ENCODE results near the gene PRRG2.

The PRRG2 gene

DNA sequence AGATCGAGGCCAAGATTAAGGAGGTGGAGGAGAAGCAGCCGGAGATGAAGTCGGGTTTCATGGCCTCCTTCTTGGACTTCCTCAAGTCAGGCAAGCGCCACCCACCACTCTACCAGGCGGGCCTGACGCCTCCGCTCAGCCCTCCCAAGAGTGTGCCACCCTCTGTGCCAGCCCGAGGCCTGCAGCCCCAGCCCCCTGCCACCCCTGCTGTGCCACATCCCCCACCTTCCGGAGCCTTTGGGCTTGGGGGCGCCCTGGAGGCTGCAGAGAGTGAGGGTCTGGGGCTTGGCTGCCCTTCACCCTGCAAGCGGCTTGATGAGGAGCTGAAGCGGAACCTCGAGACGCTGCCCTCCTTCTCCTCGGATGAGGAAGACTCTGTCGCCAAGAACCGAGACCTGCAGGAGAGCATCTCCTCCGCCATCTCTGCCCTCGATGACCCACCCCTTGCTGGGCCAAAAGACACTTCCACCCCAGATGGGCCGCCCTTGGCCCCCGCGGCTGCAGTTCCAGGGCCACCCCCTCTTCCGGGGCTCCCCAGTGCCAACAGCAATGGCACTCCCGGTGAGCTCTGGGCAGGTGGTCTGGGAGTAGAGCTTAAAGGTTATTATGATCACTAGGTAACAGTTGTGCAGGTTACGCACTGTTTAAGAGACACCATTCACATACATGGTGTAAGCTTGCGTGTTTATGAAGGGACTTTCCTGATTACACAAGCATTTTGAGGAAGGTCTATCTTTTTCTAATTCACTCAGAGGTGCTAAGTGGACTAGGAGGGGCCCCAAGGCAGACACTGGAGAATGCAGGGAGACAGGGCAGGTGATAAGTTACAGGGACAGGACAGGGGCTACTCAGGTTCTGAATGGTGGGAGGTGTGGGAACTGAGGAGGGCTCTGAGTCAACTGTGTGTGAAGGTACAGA lies 18.5 kb downstream of the PRRG2 start:
- TF ChIP-seq Cebpa-rat (IDR thresholded peaks at IDR 0.05): no peak
- peaks cover 43 to 100% (median 84%) of the 10 kb centered on the region in 11 experiments; a peak in 21 of 22 replicates for H4K20me1 ChIP-seq
- H3K36me3 ChIP-seq: peaks cover 90 to 98% (median 95%) of the 10 kb centered on the region in 11 experiments
- no peak overlapping the region for H3K27ac ChIP-seq
- H3K9me3 ChIP-seq (replicated peaks in 1 of 11): no peaks in the 10 kb centered on the region
- no peaks in the 10 kb centered on the region for H3K27me3 ChIP-seq
- H3K4me1 ChIP-seq: no peaks in the 10 kb centered on the region; a peak in 1 of 20 replicates
- H3K9ac ChIP-seq: peak overlapping the region in 2 of 11 experiments; percentile 18 to 23; a peak in 3 of 22 replicates
- no peak overlapping the region for H3K4me3 ChIP-seq
- no peak overlapping the region for H3K4me2 ChIP-seq

DNA sequence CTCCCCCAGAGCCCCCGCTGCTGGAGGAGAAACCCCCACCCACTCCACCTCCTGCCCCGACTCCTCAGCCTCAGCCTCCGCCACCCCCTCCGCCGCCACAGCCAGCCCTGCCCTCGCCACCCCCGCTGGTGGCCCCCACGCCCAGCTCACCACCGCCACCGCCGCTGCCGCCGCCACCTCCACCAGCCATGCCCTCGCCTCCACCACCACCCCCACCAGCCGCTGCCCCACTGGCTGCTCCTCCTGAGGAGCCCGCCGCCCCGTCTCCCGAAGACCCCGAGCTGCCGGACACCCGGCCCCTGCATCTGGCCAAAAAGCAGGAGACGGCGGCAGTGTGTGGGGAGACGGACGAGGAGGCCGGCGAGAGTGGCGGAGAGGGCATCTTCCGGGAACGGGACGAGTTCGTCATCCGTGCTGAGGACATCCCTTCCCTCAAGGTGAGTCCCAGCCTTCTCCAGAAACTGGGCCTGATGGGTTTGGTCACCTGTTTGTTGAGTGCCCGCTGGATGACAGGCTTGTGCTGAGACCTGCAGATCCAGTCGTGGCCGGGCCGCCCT lies 20.4 kb downstream of the PRRG2 start:
- Histone ChIP-seq H3K27me3 (no peaks in the 10 kb centered on the region), H4K20me1 (peaks cover 53 to 100% (median 89%) of the 10 kb centered on the region in 11 experiments; a peak in 21 of 22 replicates), H3K4me3 (no peak overlapping the region), H3K9me3 (replicated peaks in 1 of 11) (no peaks in the 10 kb centered on the region), H3K36me3 (peaks cover 95 to 100% (median 100%) of the 10 kb centered on the region in 11 experiments), H3K4me1 (peaks cover 0 to 11% (median 0%) of the 10 kb centered on the region in 10 experiments; a peak in 4 of 20 replicates), H3K9ac (no peak overlapping the region), H3K4me2 (no peak overlapping the region), H3K27ac (no peak overlapping the region)
- no peak for TF ChIP-seq Cebpa-rat (IDR thresholded peaks at IDR 0.05)

DNA sequence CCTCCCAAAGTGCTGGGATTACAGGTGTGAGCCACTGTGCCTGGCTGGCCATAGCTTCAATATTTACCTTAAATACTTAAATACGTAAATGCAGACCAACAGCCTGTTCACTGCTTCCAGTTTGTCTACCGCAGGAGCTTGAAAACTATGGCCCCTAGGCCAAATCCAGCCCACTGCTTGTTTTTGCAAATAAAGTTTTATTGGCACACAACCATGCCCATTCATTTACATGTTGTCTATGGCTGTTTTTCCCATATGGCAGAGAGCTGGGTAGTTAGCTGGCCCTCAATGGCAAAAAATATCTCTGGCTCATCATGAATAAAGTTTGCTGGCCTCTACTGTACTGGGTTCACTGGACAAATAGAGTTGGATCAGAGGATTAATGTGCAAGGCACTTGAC lies 21.7 kb downstream of the PRRG2 start:
- peaks cover 96 to 100% (median 100%) of the 10 kb centered on the region in 11 experiments for H3K36me3 ChIP-seq
- TF ChIP-seq Cebpa-rat (IDR thresholded peaks at IDR 0.05): no peak
- no peaks in the 10 kb centered on the region for H3K27me3 ChIP-seq
- H3K4me1 ChIP-seq: peaks cover 0 to 11% (median 0%) of the 10 kb centered on the region in 10 experiments; a peak in 4 of 20 replicates
- H3K9ac ChIP-seq: no peak overlapping the region
- no peaks in the 10 kb centered on the region for H3K9me3 ChIP-seq (replicated peaks in 1 of 11)
- no peak overlapping the region for H3K4me2 ChIP-seq
- H3K27ac ChIP-seq: no peak overlapping the region
- H3K4me3 ChIP-seq: no peak overlapping the region
- H4K20me1 ChIP-seq: peaks cover 59 to 100% (median 89%) of the 10 kb centered on the region in 11 experiments; a peak in 21 of 22 replicates

DNA sequence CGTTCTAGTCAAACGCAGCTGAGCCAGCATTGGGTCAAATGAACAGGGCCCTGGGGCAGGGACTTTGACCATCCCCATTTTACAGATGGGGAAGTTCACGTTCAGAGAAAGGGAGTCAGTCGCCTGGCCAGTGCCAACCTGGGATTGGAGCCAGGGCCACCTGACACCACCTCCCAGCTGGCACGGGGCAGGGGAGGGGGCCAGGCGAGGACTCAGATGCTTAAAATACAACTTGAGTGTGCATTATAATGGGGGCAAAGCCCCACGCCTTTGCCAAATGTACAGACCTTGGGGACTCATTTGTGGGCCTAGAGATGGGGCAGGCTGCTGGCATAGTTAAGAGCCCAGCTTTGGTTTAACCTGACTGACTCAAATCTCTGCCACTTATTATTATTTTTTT lies 24.5 kb downstream of the PRRG2 start:
- H4K20me1 ChIP-seq: peaks cover 61 to 100% (median 87%) of the 10 kb centered on the region in 11 experiments
- H3K36me3 ChIP-seq: peaks cover 93 to 100% (median 100%) of the 10 kb centered on the region in 11 experiments
- peak overlapping the region in 2 of 11 experiments; percentile 43 to 60; a peak in 2 of 22 replicates for H3K9ac ChIP-seq
- peaks cover 0 to 11% (median 0%) of the 10 kb centered on the region in 10 experiments; a peak in 4 of 20 replicates for H3K4me1 ChIP-seq
- no peaks in the 10 kb centered on the region for H3K27me3 ChIP-seq
- H3K27ac ChIP-seq: peak overlapping the region in 1 of 11 experiments; percentile 13; a peak in 1 of 22 replicates
- no peaks in the 10 kb centered on the region for H3K9me3 ChIP-seq (replicated peaks in 1 of 11)
- TF ChIP-seq Cebpa-rat (IDR thresholded peaks at IDR 0.05): no peak
- H3K4me3 ChIP-seq: no peak overlapping the region
- peak overlapping the region in 2 of 11 experiments; percentile 5 to 19; a peak in 1 of 22 replicates for H3K4me2 ChIP-seq

DNA sequence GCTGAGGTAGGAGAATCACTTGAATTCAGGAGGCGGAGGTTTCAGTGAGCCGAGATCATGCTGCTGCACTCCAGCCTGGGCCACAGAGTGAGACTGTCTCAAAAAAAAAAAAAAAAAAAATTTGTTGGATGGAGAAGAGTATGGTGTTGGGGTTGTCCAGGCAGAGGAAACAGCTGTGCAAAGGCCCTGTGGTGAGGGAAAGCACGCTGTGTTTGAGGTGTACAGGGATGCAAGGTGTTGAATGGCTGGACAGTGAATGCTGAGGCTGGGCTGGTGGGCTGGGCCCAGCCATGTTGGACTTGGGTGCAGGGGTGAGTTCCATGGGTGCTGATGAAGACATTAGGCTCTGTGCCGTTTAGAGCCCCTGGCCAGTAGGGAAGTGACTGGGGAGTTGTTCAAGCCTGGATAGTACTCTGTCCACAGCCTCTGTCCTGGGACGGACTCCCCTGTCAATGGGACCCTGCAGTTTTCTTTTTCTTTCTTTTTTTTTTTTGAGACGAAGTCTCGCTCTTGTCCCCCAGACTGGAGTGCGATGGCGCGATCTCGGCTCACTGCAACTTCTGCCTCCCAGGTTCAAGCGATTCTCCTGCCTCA lies 28.5 kb downstream of the PRRG2 start:
- H3K27me3 ChIP-seq: no peaks in the 10 kb centered on the region
- H3K4me2 ChIP-seq: no peak overlapping the region
- H3K9ac ChIP-seq: no peak overlapping the region
- H3K9me3 ChIP-seq (replicated peaks in 1 of 11): no peaks in the 10 kb centered on the region
- H3K4me3 ChIP-seq: no peak overlapping the region
- H3K36me3 ChIP-seq: peaks cover 68 to 99% (median 92%) of the 10 kb centered on the region in 11 experiments
- H3K4me1 ChIP-seq: peaks cover 0 to 50% (median 21%) of the 10 kb centered on the region in 10 experiments; a peak in 12 of 20 replicates
- H4K20me1 ChIP-seq: peaks cover 65 to 98% (median 89%) of the 10 kb centered on the region in 11 experiments
- TF ChIP-seq Cebpa-rat (IDR thresholded peaks at IDR 0.05): no peak
- no peak overlapping the region for H3K27ac ChIP-seq

DNA sequence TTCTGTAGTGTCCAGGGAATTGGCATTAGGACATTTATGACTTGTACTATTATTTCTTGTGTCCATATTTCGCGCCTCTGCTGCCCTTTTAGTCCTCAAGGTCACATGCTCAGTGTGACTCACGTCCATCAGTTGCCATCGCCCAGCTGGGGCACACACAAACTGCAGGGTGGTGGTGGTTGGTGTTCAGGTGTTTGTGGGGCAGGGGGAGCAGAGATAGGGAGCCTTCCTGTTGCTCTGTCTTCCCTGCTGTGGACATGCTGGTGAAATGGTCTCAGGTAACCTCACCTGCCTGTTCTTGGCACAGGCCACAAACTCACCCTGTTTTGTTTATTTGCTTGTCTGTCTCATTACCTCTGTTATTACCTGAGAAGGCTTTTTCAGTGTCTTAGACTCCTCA lies 32.3 kb downstream of the PRRG2 start:
- H3K4me2 ChIP-seq: peak overlapping the region in 5 of 11 experiments; percentile 45 to 82 (median 62); a peak in 9 of 22 replicates

DNA sequence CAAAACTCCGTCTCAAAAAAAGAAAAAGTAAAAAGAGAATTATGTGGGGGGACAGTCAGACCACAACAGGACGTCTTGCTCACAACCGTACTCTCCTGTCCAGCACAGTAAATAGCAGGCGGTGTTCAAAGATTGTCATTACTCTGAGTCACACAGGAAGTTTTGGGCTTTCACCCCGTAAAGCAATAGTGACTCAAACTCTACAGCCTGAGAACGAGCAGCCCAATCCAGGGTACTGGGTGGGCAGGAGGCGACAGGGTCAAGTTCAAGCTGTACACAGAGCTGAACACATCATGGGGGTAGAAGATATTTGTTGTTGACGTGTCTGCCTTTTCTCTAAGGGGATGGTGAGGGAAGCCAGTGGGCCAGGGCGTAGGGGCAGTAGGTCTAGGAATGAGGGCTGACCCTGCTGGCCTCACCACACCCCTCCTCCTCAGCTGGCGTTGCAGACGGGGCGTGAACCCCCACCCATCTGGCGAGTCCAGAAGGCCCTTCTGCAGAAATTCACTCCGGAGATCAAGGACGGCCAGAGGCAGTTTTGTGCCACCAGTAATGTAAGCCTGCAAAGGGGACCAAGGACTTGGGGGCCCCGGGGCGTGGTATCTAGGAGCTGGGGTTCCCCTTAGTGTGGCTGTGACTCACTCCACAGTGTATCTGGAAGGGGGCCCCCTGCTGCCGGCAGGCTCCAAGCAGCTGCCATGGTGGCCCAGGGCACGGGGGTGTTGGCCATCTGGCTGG lies 33.1 kb downstream of the PRRG2 start:
- TF ChIP-seq Cebpa-rat (IDR thresholded peaks at IDR 0.05): no peak
- peak overlapping the region in 5 of 11 experiments; percentile 45 to 82 (median 62); a peak in 11 of 22 replicates for H3K4me2 ChIP-seq
- H3K36me3 ChIP-seq: peaks cover 69 to 99% (median 92%) of the 10 kb centered on the region in 11 experiments
- H3K9me3 ChIP-seq (replicated peaks in 1 of 11): peaks cover 0 to 14% (median 8%) of the 10 kb centered on the region in 11 experiments; a peak in 11 of 22 replicates
- H3K4me1 ChIP-seq: peaks cover 0 to 47% (median 22%) of the 10 kb centered on the region in 10 experiments; a peak in 12 of 20 replicates
- H4K20me1 ChIP-seq: peaks cover 36 to 80% (median 51%) of the 10 kb centered on the region in 11 experiments
- peak overlapping the region in 7 of 11 experiments; percentile 13 to 80 (median 52); a peak in 10 of 22 replicates for H3K27ac ChIP-seq
- peak overlapping the region in 5 of 11 experiments; percentile 26 to 62 (median 60); a peak in 8 of 22 replicates for H3K9ac ChIP-seq
- H3K27me3 ChIP-seq: no peaks in the 10 kb centered on the region
- H3K4me3 ChIP-seq: no peak overlapping the region

More for the DNA sequence above, 32.3 kb downstream of the PRRG2 start:
- Histone ChIP-seq H3K4me3 (no peak overlapping the region; a peak in 1 of 20 replicates), H3K4me1 (peaks cover 0 to 47% (median 22%) of the 10 kb centered on the region in 10 experiments; a peak in 12 of 20 replicates), H3K27ac (peak overlapping the region in 5 of 11 experiments; percentile 14 to 80 (median 54); a peak in 8 of 22 replicates), H3K9me3 (replicated peaks in 1 of 11) (peaks cover 0 to 14% (median 8%) of the 10 kb centered on the region in 11 experiments; a peak in 11 of 22 replicates), H3K27me3 (no peaks in the 10 kb centered on the region), H4K20me1 (peaks cover 40 to 82% (median 60%) of the 10 kb centered on the region in 11 experiments), H3K36me3 (peaks cover 70 to 99% (median 92%) of the 10 kb centered on the region in 11 experiments), H3K9ac (peak overlapping the region in 4 of 11 experiments; percentile 57 to 62 (median 60); a peak in 8 of 22 replicates)
- no peak for TF ChIP-seq Cebpa-rat (IDR thresholded peaks at IDR 0.05)
